B cell (primary cell): ENCODE results near the gene RPRD1A.

Experiments
- EZH2 ChIP-seq: IDR thresholded peaks from 2 replicates; pipeline ENCODE4 v1.6.1; 2012; ENCODE audit warnings: borderline replicate concordance, low read depth, mild to moderate bottlenecking, moderate library complexity, low read length; ENCODE audit not compliant: insufficient read depth, poor library complexity, severe bottlenecking
- TF ChIP-seq, protein P1 (sequence below): fragments of 200-600 bp; IDR thresholded peaks from one replicate; pipeline ENCODE4 v1.8.0; 2022; ENCODE audit warnings: antibody characterized with exemption, mild to moderate bottlenecking

DNA sequence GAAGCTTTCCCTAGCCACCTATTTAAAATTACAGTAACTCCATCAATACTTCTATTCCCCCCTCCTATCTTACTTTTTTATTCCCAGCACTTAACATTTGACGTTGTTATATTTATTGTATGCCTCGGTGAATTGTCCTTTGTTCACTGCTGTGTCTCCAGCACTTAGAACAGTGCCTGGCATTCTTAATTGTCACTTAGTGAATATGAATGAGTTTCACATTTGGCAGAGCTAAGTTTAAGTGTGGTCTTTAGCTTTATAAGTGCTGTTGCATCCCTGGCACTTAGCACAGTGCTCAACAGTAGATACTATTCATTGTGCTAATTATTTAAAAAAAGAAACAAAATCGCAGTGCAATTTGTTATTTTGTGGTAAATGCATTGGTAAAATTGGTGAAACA lies 93.2 kb downstream of the RPRD1A start:
- TF ChIP-seq, protein P1, sequence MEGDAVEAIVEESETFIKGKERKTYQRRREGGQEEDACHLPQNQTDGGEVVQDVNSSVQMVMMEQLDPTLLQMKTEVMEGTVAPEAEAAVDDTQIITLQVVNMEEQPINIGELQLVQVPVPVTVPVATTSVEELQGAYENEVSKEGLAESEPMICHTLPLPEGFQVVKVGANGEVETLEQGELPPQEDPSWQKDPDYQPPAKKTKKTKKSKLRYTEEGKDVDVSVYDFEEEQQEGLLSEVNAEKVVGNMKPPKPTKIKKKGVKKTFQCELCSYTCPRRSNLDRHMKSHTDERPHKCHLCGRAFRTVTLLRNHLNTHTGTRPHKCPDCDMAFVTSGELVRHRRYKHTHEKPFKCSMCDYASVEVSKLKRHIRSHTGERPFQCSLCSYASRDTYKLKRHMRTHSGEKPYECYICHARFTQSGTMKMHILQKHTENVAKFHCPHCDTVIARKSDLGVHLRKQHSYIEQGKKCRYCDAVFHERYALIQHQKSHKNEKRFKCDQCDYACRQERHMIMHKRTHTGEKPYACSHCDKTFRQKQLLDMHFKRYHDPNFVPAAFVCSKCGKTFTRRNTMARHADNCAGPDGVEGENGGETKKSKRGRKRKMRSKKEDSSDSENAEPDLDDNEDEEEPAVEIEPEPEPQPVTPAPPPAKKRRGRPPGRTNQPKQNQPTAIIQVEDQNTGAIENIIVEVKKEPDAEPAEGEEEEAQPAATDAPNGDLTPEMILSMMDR, result no peak
- TF ChIP-seq EZH2, result no peak
